GM12878 (cell line): ENCODE measurements around the gene CSNK1G1. TPM values are rescaled to one million over a fixed set of nuclear protein-coding genes. Genes with fewer than 3 reads are reported as not detected.
A peak's percentile ranks its signal among the peaks of the same experiment; 100 is the strongest.

Source experiments
- IRF4 ChIP-seq: IDR thresholded peaks from 2 replicates; pipeline ENCODE4 v1.6.1; 2011; ENCODE audit warnings: low read depth, low read length
- LARP7 ChIP-seq: fragments of 450-650 bp; IDR thresholded peaks from 2 replicates; pipeline ENCODE4 v1.6.1; 2017; ENCODE audit warnings: mild to moderate bottlenecking
- MTA2 ChIP-seq: fragments of 450-650 bp; IDR thresholded peaks from 2 replicates; pipeline ENCODE4 v1.6.1; 2016; ENCODE audit warnings: low read depth, mild to moderate bottlenecking, moderate library complexity
- MXI1 ChIP-seq: fragments of 150-350 bp; IDR thresholded peaks from 2 replicates; pipeline ENCODE4 v1.6.1; 2011; ENCODE audit warnings: low read depth, mild to moderate bottlenecking, inconsistent platforms, low read length, improper control_type of control experiment
- NBN ChIP-seq: fragments of 450-650 bp; IDR thresholded peaks from 2 replicates; pipeline ENCODE4 v1.6.1; 2016
- PAX5 ChIP-seq: IDR thresholded peaks from 2 replicates; pipeline ENCODE4 v1.6.1; 2011; ENCODE audit warnings: low read depth, low read length, borderline replicate concordance
- RFX5 ChIP-seq: IDR thresholded peaks from 2 replicates; pipeline ENCODE4 v1.6.1; 2011; ENCODE audit warnings: low read depth, low read length, improper control_type of control experiment
- RUNX3 ChIP-seq: IDR thresholded peaks from 2 replicates; pipeline ENCODE4 v1.6.1; 2012; ENCODE audit warnings: low read length, inconsistent platforms
- SIX5 ChIP-seq: IDR thresholded peaks from 2 replicates; pipeline ENCODE4 v1.6.1; 2011; ENCODE audit warnings: mild to moderate bottlenecking, low read depth, low read length, moderate library complexity; ENCODE audit not compliant: severe bottlenecking
- SMARCA5 ChIP-seq: fragments of 450-650 bp; IDR thresholded peaks from 2 replicates; pipeline ENCODE4 v1.6.1; 2017; ENCODE audit warnings: mild to moderate bottlenecking
- SMC3 ChIP-seq: IDR thresholded peaks from 2 replicates; pipeline ENCODE4 v1.6.1; 2011; ENCODE audit warnings: low read length, improper control_type of control experiment, borderline replicate concordance
- SPI1 ChIP-seq: IDR thresholded peaks from 2 replicates; pipeline ENCODE4 v1.6.1; 2011; ENCODE audit warnings: low read depth, mild to moderate bottlenecking, low read length, moderate library complexity, borderline replicate concordance; ENCODE audit not compliant: insufficient read depth
- STAT1 ChIP-seq: fragments of 450-650 bp; conservative IDR thresholded peaks from 2 replicates; pipeline ENCODE4 v1.6.1; 2014; ENCODE audit warnings: antibody characterized with exemption, mild to moderate bottlenecking
- STAT3 ChIP-seq: IDR thresholded peaks from 2 replicates; pipeline ENCODE4 v1.6.1; 2011; ENCODE audit warnings: low read depth, low read length, improper control_type of control experiment
- TBL1XR1 ChIP-seq: IDR thresholded peaks from 2 replicates; pipeline ENCODE4 v1.6.1; 2012; ENCODE audit warnings: low read depth, low read length, improper control_type of control experiment
- ZNF274 ChIP-seq: IDR thresholded peaks from one replicate; pipeline ENCODE4 v1.8.0; 2011; ENCODE audit not compliant: insufficient read length, insufficient read depth
- polyA plus RNA-seq, 11 experiments: library from polyadenylated mRNA; depleted of rRNA in 4 of 11; unstranded in 6 of 11; stranded (reverse) in 5 of 11; fragments of >200 nt; fragmentation: Nextera tagmentation in 4 of 11; fragmentation: Illumina TruSeq in 1 of 11; extraction: Ambion mirVana in 4 of 11; extraction: Trizol in 1 of 11; gene quantifications; 1 replicate in 1 of 11; 2 replicates in 10 of 11; pipeline versions ENCODE4 v1.2.1 to v1.2.3, GENCODE V29; 2011 to 2016; ENCODE audit warnings: inconsistent platforms in 2 of 11, missing spikeins in 2 of 11, low read depth in 1 of 11
- total RNA-seq, 4 experiments: library from RNA; depleted of rRNA in 3 of 4; stranded (reverse); fragments of >200 nt in 3 of 4; fragmentation: Illumina TruSeq in 1 of 4; extraction: Trizol in 1 of 4; gene quantifications; 2 replicates each; pipeline versions ENCODE4 v1.2.1 to v1.2.3, GENCODE V29; 2013 to 2021
- TF ChIP-seq, protein P1 (sequence below): fragments of 450-650 bp; IDR thresholded peaks from 2 replicates; pipeline ENCODE4 v1.6.1; 2018; ENCODE audit warnings: mild to moderate bottlenecking, low read depth, moderate library complexity; ENCODE audit not compliant: partially characterized antibody
- TF ChIP-seq, protein P2 (sequence below): IDR thresholded peaks from 2 replicates; pipeline ENCODE4 v1.6.1; 2012; ENCODE audit warnings: low read depth, low read length, improper control_type of control experiment
- TF ChIP-seq, protein P3 (sequence below): fragments of 450-650 bp; IDR thresholded peaks from 2 replicates; pipeline ENCODE4 v1.6.1; 2017; ENCODE audit warnings: mild to moderate bottlenecking, low read depth, inconsistent platforms; ENCODE audit not compliant: poor library complexity, severe bottlenecking
- TF ChIP-seq, protein P4 (sequence below): fragments of 150-350 bp; IDR thresholded peaks from 2 replicates; pipeline ENCODE4 v1.6.1; 2014; ENCODE audit warnings: mild to moderate bottlenecking, low read depth, low read length
- TF ChIP-seq, protein P5 (sequence below): fragments of 450-650 bp; conservative IDR thresholded peaks from 2 replicates; pipeline ENCODE4 v1.6.1; 2017; ENCODE audit warnings: mild to moderate bottlenecking, moderate library complexity

Gene CSNK1G1
- total and polyA plus RNA-seq, 10 of the 15 experiments (the other 5 are each of a cell fraction or from before 2014, with no cell fraction given), result 6.1 to 23.4 (median 15.3) TPM

DNA sequence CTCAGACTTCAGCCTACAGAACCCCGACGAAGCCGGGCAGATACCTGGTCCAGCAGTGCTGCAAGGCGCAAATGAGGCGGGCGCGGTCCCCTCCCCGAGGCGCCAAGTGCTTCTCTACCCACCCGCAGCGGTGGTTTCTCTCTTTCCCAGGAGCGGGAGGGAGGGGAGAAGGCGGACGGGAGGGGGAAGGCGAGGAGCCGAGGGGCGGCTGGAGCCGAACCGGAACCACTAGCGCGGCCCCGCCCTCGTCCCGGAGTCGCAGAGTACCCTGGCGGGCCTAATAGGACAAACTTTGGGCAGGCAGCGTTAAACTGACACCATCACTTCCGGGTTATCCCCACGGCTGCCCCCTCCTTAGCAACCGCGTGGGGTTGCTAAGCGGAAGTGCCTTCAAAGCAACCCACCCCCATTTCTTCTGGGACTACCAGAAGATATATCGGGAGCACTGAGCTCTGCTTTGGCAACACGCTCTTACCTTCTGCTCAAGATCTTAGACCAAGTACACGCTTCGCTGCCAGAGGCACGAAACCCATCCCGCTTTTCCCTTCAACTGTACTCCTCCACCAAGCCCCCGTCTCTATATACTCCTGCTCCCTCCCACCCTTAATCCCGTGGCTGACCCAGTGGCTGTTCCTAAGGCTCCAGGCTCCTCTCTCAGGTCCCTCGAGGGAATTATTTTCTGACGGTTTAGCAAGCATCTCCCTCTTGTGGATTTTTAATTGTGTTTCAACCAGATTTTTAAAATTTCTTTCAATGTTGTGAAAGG lies at the start of gene CSNK1G1 (continued):
- TF ChIP-seq, protein P1, sequence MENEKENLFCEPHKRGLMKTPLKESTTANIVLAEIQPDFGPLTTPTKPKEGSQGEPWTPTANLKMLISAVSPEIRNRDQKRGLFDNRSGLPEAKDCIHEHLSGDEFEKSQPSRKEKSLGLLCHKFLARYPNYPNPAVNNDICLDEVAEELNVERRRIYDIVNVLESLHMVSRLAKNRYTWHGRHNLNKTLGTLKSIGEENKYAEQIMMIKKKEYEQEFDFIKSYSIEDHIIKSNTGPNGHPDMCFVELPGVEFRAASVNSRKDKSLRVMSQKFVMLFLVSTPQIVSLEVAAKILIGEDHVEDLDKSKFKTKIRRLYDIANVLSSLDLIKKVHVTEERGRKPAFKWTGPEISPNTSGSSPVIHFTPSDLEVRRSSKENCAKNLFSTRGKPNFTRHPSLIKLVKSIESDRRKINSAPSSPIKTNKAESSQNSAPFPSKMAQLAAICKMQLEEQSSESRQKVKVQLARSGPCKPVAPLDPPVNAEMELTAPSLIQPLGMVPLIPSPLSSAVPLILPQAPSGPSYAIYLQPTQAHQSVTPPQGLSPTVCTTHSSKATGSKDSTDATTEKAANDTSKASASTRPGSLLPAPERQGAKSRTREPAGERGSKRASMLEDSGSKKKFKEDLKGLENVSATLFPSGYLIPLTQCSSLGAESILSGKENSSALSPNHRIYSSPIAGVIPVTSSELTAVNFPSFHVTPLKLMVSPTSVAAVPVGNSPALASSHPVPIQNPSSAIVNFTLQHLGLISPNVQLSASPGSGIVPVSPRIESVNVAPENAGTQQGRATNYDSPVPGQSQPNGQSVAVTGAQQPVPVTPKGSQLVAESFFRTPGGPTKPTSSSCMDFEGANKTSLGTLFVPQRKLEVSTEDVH, result no peak
- TF ChIP-seq TBL1XR1 (0 out of 2 replicates have a peak, but pooled peaks have one; percentile 22), LARP7 (peak; percentile 56; the same call in 1 of the 2 replicates), MTA2 (peak; percentile 86), RFX5 (peak; percentile 60), SMARCA5 (0 out of 2 replicates have a peak, but pooled peaks have one; percentile 29), SMC3 (peak; percentile 24; the same call in 1 of the 2 replicates), STAT3 (no peak), PAX5 (0 out of 2 replicates have a peak, but pooled peaks have one; percentile 32), IRF4 (peak; percentile 60; the same call in 1 of the 2 replicates), SIX5 (peak; percentile 47), NBN (peak; percentile 68), MXI1 (peak; percentile 96), STAT1 (no peak), ZNF274 (no peak), RUNX3 (peak; percentile 18; the same call in 1 of the 2 replicates), SPI1 (peak; percentile 68; the same call in 1 of the 2 replicates)
- TF ChIP-seq, protein P2, sequence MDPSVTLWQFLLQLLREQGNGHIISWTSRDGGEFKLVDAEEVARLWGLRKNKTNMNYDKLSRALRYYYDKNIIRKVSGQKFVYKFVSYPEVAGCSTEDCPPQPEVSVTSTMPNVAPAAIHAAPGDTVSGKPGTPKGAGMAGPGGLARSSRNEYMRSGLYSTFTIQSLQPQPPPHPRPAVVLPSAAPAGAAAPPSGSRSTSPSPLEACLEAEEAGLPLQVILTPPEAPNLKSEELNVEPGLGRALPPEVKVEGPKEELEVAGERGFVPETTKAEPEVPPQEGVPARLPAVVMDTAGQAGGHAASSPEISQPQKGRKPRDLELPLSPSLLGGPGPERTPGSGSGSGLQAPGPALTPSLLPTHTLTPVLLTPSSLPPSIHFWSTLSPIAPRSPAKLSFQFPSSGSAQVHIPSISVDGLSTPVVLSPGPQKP, result peak; percentile 60
- TF ChIP-seq, protein P3, sequence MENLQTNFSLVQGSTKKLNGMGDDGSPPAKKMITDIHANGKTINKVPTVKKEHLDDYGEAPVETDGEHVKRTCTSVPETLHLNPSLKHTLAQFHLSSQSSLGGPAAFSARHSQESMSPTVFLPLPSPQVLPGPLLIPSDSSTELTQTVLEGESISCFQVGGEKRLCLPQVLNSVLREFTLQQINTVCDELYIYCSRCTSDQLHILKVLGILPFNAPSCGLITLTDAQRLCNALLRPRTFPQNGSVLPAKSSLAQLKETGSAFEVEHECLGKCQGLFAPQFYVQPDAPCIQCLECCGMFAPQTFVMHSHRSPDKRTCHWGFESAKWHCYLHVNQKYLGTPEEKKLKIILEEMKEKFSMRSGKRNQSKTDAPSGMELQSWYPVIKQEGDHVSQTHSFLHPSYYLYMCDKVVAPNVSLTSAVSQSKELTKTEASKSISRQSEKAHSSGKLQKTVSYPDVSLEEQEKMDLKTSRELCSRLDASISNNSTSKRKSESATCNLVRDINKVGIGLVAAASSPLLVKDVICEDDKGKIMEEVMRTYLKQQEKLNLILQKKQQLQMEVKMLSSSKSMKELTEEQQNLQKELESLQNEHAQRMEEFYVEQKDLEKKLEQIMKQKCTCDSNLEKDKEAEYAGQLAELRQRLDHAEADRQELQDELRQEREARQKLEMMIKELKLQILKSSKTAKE, result peak; percentile 26
- TF ChIP-seq, protein P4, sequence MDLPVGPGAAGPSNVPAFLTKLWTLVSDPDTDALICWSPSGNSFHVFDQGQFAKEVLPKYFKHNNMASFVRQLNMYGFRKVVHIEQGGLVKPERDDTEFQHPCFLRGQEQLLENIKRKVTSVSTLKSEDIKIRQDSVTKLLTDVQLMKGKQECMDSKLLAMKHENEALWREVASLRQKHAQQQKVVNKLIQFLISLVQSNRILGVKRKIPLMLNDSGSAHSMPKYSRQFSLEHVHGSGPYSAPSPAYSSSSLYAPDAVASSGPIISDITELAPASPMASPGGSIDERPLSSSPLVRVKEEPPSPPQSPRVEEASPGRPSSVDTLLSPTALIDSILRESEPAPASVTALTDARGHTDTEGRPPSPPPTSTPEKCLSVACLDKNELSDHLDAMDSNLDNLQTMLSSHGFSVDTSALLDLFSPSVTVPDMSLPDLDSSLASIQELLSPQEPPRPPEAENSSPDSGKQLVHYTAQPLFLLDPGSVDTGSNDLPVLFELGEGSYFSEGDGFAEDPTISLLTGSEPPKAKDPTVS, result no peak
- TF ChIP-seq, protein P5, sequence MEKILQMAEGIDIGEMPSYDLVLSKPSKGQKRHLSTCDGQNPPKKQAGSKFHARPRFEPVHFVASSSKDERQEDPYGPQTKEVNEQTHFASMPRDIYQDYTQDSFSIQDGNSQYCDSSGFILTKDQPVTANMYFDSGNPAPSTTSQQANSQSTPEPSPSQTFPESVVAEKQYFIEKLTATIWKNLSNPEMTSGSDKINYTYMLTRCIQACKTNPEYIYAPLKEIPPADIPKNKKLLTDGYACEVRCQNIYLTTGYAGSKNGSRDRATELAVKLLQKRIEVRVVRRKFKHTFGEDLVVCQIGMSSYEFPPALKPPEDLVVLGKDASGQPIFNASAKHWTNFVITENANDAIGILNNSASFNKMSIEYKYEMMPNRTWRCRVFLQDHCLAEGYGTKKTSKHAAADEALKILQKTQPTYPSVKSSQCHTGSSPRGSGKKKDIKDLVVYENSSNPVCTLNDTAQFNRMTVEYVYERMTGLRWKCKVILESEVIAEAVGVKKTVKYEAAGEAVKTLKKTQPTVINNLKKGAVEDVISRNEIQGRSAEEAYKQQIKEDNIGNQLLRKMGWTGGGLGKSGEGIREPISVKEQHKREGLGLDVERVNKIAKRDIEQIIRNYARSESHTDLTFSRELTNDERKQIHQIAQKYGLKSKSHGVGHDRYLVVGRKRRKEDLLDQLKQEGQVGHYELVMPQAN, result peak; percentile 96
- TF ChIP-seq, all 136 proteins: peak for 44
